Measurements from ENCODE around the gene NGF.

NGF gene

DNA sequence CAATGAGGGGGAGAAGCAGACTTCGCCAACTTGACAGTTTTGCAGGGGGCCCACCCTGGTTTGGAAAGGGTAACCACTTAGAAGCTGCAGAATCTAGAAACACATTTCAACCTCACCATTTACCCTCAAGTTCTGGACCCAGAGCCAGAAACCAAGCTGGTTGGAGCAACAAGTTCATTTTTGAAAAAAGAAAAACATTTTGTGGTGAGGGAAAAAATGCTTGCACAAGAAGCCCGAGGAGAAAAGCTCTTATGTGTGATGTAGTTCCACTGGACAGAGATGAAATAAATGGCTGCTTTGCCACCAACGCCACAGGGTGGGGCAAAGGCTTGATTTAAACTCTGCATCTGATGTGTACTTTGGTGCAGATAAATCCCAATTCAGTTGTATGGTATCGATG, 10.6 kb upstream of the NGF start:
- DNase-seq (ENCODE audit: low read depth): no peak
- TF ChIP-seq, protein P1, sequence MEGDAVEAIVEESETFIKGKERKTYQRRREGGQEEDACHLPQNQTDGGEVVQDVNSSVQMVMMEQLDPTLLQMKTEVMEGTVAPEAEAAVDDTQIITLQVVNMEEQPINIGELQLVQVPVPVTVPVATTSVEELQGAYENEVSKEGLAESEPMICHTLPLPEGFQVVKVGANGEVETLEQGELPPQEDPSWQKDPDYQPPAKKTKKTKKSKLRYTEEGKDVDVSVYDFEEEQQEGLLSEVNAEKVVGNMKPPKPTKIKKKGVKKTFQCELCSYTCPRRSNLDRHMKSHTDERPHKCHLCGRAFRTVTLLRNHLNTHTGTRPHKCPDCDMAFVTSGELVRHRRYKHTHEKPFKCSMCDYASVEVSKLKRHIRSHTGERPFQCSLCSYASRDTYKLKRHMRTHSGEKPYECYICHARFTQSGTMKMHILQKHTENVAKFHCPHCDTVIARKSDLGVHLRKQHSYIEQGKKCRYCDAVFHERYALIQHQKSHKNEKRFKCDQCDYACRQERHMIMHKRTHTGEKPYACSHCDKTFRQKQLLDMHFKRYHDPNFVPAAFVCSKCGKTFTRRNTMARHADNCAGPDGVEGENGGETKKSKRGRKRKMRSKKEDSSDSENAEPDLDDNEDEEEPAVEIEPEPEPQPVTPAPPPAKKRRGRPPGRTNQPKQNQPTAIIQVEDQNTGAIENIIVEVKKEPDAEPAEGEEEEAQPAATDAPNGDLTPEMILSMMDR (conservative IDR thresholded peaks at IDR 0.05; ENCODE audit: low read depth, low read length): no peak
- no peak overlapping the region for H3K4me3 ChIP-seq (ENCODE audit: low read length)

DNA sequence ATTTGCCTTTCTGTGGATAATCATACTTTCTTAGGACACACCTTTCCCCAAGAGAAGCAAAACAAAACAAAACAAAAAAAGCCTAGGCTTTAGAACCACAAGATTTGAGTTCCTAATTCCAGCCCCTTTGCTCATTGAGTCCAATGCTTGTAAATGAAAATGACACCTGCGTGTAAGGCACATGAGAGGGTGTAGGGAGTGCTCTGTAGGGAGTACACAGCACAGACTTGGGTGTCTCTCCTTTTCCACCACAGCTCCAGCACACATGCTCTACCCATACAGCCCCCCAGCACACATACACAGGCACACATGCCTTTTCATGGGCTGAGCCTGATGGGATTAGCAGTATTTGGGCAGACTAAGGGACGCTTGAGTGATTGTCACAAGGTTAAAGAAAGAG, 9.2 kb upstream of the NGF start:
- TF ChIP-seq, protein P1 (conservative IDR thresholded peaks at IDR 0.05; ENCODE audit: low read depth, low read length): no peak
- no peak overlapping the region for H3K4me3 ChIP-seq (ENCODE audit: low read length)
- DNase-seq (ENCODE audit: low read depth): no peak

DNA sequence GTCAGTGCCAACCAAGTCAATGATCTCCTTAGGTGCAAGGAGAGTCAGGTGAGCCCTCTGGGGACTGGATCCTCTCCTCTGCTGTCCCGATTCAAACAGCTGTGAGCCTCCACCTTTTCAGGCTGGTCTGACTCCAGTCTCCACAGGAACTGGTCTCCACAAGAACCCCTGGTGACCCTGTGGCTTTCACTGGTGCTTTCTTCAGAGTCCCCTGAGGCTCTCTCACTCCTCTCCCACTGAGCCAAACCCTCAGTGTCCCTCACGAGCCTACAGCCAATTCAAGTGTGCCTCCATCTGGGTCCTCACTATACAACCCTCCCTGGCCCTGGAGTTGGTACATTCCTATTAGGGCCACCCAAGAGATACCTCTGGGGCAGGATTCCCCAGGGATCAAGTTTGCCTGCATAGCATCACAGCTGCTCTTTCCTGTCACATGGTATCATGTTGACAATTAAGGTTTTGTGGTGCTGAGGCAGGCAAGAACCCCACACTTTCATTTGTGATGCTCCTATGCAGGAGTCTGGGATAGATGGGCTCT, 5.2 kb upstream of the NGF start:
- TF ChIP-seq, protein P1 (conservative IDR thresholded peaks at IDR 0.05; ENCODE audit: low read depth, low read length): no peak
- DNase-seq (ENCODE audit: low read depth): no peak

DNA sequence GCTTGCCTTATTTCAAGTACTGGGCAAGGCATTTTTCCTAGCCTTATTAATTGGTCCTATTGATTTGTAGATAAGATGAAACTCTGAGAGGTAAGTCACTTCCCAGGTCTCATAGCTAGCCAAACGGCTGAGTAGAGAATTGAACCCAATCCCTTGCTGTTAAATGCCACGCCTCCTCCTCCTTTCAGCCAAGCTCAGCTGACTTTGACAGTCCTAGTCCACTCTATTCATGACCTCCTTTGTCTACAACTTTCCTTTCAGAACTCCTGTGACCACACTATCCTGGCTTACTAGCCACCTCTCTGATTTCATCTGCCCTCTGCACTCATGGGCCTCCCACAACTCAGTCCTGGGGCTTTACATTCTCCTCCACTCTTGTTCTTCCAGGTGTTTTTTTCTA, 3.9 kb upstream of the NGF start:
- TF ChIP-seq, protein P1 (conservative IDR thresholded peaks at IDR 0.05; ENCODE audit: low read depth, low read length): no peak
- no peak for DNase-seq (ENCODE audit: low read depth)
- H3K4me3 ChIP-seq (ENCODE audit: low read length): no peak overlapping the region

More for the DNA sequence above, 5.2 kb upstream of the NGF start:
- no peak overlapping the region for H3K4me3 ChIP-seq (ENCODE audit: low read length)

DNA sequence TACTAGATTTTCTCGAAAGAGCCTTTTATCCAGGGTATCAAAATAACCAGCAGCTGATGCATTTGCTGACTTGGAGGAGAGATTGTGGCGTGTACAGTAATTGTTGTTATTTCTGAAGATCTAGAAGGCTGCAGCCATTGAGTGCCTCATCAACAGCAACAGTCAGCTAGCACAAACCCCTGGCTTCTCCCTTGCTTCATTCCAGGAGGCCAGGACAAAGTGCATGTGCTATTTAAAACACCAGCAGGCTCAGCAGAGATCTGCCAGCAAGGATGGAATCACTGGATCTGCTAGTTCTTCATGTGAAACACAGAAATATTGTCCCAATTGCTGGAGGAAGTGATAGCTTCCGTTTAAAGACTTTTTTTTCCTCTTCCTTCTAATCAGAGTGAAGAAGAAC, 2.8 kb upstream of the NGF start:
- TF ChIP-seq, protein P1 (conservative IDR thresholded peaks at IDR 0.05; ENCODE audit: low read depth, low read length): no peak
- no peak overlapping the region for H3K4me3 ChIP-seq (ENCODE audit: low read length)
- no peak for DNase-seq (ENCODE audit: low read depth)

DNA sequence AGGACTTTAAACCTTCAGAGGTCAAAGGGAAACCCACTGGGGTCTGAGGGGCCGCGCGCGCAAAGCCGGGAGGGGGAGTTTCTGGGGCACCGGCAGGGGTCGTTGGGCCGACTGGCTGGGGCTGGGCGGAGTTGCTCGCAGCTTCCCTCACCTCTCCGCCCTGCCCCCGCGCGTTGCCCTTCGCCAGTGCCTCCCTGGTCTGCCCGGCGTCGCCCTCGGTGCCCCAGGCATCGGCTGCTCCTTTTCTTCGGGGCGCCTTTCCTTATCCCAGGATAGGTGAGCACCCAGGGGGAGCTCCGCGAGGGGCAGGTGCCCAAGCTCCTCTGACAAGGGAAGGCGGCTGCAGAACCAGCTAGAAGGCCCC, 390 bp upstream of the NGF start:
- TF ChIP-seq, protein P1 (conservative IDR thresholded peaks at IDR 0.05; ENCODE audit: low read depth, low read length): no peak
- no peak for DNase-seq (ENCODE audit: low read depth)
- peak overlapping the region; percentile 74 for H3K4me3 ChIP-seq (ENCODE audit: low read length)

DNA sequence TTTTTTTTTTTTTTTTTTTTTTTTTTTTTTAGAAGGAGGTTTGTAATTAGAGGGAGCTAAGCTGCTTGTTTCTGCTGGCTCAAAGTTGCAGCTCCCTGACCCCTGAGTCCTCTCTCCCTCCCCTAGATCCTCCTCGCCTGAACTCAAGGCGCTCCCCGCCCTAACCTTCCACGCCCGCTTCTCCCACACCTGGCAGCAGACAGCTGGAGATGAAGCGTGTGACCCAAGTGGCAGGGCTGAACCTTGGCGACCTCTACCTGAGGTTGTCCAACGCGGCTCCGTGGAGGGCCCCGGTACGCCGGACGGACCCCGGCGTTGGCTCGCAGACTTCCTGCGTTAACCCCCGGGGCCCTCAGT, 795 bp downstream of the NGF start:
- no peak for DNase-seq (ENCODE audit: low read depth)
- peak overlapping the region; percentile 74 for H3K4me3 ChIP-seq (ENCODE audit: low read length)
- TF ChIP-seq, protein P1 (conservative IDR thresholded peaks at IDR 0.05; ENCODE audit: low read depth, low read length): no peak
